ENCODE data around the gene RAB4A.

RAB4A gene

DNA sequence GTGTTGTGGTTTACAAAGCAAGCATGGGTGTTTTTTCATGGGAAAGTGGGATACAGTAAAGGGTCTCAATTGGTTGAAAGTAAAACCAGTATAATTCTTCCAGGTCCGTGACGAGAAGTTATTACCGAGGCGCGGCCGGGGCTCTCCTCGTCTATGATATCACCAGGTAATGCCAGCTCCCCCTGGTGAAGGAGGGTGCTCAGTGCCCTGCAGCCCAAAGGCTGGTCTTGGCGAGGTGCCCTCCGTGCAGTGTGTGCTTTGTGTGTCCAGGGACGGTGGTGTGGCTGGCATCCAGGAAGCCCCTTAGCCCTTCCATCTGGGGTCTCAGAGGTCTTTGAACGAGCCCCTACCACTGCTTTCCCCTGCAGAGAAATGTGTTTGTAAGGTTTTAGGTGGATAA, 24.8 kb downstream of the RAB4A start:
- no peak overlapping the region for H3K4me3 ChIP-seq (ENCODE audit: low read depth, low read length)
- peaks cover 26% of the 10 kb centered on the region for H3K36me3 ChIP-seq
- H3K4me1 ChIP-seq, result no peaks in the 10 kb centered on the region
- DNase-seq, result no peak
- TF ChIP-seq, protein P1, sequence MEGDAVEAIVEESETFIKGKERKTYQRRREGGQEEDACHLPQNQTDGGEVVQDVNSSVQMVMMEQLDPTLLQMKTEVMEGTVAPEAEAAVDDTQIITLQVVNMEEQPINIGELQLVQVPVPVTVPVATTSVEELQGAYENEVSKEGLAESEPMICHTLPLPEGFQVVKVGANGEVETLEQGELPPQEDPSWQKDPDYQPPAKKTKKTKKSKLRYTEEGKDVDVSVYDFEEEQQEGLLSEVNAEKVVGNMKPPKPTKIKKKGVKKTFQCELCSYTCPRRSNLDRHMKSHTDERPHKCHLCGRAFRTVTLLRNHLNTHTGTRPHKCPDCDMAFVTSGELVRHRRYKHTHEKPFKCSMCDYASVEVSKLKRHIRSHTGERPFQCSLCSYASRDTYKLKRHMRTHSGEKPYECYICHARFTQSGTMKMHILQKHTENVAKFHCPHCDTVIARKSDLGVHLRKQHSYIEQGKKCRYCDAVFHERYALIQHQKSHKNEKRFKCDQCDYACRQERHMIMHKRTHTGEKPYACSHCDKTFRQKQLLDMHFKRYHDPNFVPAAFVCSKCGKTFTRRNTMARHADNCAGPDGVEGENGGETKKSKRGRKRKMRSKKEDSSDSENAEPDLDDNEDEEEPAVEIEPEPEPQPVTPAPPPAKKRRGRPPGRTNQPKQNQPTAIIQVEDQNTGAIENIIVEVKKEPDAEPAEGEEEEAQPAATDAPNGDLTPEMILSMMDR (IDR thresholded peaks at IDR 0.05; ENCODE audit: low read depth, low read length), result no peak
- no peaks in the 10 kb centered on the region for H3K9me3 ChIP-seq
- H3K27me3 ChIP-seq, result no peaks in the 10 kb centered on the region

DNA sequence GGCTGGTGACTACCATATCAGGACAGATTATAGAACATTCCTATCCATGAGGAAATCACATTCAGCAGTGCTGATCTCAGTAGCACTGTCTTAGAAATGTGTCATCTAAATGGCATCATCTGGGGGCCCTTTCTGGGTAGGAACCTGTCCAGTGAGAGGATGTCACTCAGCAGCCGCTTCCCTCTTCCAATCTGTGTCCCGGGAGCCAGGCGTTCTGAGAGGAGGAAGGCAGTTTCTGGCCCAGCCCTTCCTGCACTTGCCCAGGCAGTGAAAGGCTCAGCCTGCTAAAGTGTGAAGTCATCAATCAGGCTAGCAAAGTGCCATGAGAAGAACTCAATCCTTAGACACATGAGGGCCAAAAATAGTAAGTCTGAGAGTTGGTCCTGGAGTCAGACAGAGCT, 25.6 kb downstream of the RAB4A start:
- H3K4me1 ChIP-seq, result no peaks in the 10 kb centered on the region
- no peaks in the 10 kb centered on the region for H3K27me3 ChIP-seq
- H3K36me3 ChIP-seq, result peaks cover 21% of the 10 kb centered on the region
- no peak for DNase-seq
- H3K9me3 ChIP-seq, result no peaks in the 10 kb centered on the region
- TF ChIP-seq, protein P1 (IDR thresholded peaks at IDR 0.05; ENCODE audit: low read depth, low read length), result no peak
- H3K4me3 ChIP-seq (ENCODE audit: low read depth, low read length), result no peak overlapping the region

DNA sequence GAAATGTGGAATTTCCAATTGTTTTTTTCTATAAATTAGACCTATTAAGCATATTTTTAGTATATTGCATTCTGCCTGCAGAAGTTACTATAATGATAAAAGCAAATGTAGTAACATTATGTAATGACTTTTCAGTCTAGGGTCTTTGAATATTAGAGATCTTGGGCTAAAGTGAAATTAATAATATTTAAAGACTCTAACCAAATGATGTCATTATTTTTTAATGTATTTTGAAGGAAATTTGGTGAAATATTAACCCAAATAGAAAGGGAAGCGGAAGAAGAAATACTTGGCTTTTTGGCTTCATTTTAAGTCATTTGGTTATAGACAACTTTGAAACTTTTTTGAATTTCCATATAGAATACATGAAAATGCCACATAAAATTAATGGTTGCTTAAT, 26.8 kb downstream of the RAB4A start:
- no peaks in the 10 kb centered on the region for H3K27me3 ChIP-seq
- H3K4me3 ChIP-seq (ENCODE audit: low read depth, low read length), result no peak overlapping the region
- H3K4me1 ChIP-seq, result no peaks in the 10 kb centered on the region
- TF ChIP-seq, protein P1 (IDR thresholded peaks at IDR 0.05; ENCODE audit: low read depth, low read length), result no peak
- peaks cover 21% of the 10 kb centered on the region for H3K36me3 ChIP-seq
- no peaks in the 10 kb centered on the region for H3K9me3 ChIP-seq
- DNase-seq, result no peak

DNA sequence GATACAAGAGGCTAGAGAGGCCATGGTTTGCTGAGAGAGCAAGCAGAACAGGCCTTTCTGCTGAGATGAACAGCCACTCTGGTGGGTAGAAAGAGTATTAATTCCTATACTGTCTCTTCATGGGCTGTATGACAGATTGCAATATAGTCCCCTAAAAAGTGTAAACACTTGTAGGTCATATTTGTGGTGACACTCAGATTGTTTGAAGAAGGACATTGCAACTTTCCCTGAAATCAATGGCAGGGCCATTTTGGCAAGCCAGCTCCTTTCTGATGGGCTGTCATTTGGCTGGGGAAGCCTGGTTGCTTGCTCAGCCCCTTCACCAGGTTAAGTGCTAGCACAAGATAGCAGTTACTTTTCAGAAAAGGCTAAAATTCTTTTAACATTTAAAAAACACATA, 27.5 kb downstream of the RAB4A start:
- Histone ChIP-seq H3K27me3 (no peaks in the 10 kb centered on the region), H3K36me3 (peaks cover 22% of the 10 kb centered on the region), H3K4me1 (no peaks in the 10 kb centered on the region), H3K4me3 (ENCODE audit: low read depth, low read length) (no peak overlapping the region), H3K9me3 (no peaks in the 10 kb centered on the region)
- TF ChIP-seq, protein P1 (IDR thresholded peaks at IDR 0.05; ENCODE audit: low read depth, low read length), result no peak
- DNase-seq, result no peak

DNA sequence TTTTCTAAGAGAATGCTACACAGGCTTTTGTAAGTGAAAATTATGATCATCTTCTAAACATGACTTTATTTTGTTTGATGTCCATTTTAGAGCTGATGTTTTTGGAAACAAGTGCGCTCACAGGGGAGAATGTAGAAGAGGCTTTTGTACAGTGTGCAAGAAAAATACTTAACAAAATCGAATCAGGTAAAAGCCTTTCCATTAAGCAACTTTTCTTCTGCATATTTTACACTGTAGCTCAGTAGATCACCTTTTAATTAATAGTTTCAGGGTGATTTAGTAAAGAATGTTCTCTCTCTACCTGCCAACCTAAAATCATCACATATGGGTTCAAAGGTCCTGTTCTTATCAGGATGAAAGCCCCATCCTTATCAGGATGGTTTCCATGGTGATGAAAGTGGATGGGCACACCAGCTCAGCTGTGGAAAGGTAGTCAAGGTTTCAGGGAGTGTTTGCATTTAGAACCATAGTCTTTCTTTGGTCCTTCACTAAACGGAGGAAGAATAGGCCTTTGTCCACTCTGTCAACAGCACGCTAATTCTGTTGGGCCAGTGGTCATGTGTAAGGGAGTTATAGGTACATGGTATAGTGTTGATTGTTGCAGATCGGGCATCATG, 28.1 kb downstream of the RAB4A start:
- H3K9me3 ChIP-seq, result no peaks in the 10 kb centered on the region
- H3K27me3 ChIP-seq, result no peaks in the 10 kb centered on the region
- peaks cover 24% of the 10 kb centered on the region for H3K36me3 ChIP-seq
- TF ChIP-seq, protein P1 (IDR thresholded peaks at IDR 0.05; ENCODE audit: low read depth, low read length), result no peak
- DNase-seq, result no peak
- no peaks in the 10 kb centered on the region for H3K4me1 ChIP-seq
- H3K4me3 ChIP-seq (ENCODE audit: low read depth, low read length), result no peak overlapping the region

DNA sequence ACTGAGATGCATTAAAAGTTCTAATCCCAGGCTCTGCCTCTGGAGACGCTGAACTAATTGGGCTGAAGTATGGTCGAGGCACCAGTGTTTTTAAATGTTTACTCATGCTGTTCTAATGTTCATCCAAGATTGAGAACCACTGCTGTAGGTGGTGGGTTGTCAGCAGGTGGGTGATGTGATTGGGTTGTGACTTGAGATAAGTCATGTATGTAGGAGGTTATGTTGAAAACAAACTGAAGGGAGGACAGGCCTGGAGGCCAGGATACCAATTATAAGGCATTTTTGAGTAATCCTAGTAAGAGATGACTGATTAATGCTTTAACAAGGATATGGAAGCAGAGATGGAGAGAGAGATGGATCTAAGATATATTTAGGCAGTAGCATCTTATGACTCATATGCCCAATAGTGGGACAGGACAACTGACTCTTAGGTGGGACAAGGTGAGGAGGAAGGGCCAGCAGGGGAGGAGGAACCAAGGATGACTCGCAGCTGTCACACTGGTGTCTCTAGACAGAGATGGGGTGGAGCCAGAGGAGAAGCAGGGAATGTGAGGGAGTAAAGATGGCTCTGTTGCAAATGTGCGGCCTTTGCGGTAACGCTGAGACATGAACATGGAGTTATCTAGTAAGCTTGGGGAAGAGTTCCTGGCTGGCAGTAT, 29.3 kb downstream of the RAB4A start:
- Histone ChIP-seq H3K9me3 (no peaks in the 10 kb centered on the region), H3K36me3 (peaks cover 30% of the 10 kb centered on the region), H3K27me3 (no peaks in the 10 kb centered on the region), H3K4me1 (no peaks in the 10 kb centered on the region), H3K4me3 (ENCODE audit: low read depth, low read length) (no peak overlapping the region)
- DNase-seq, result no peak
- TF ChIP-seq, protein P1 (IDR thresholded peaks at IDR 0.05; ENCODE audit: low read depth, low read length), result no peak
